ENCODE results near the gene ASCC1. TPM values are rescaled to one million over a fixed set of nuclear protein-coding genes. Genes with fewer than 3 reads are reported as not detected.

Gene ASCC1
- polyA plus RNA-seq, 2 of the 4 experiments (the other 2 are of a cell fraction): 56.5 to 82.3 TPM

- TF ChIP-seq POLR2AphosphoS2 (conservative IDR thresholded peaks at IDR 0.05; ENCODE audit: low read length) (no peak), JUNB (IDR thresholded peaks at IDR 0.05) (no peak), CTCF (IDR thresholded peaks at IDR 0.05) (no peak), POLR2A (IDR thresholded peaks at IDR 0.05; ENCODE audit: low read length) (no peak), PHF8 (IDR thresholded peaks at IDR 0.05; ENCODE audit: borderline replicate concordance, low read depth) (no peak), ZNF302 (CRISPR knock-in tag; IDR thresholded peaks at IDR 0.05) (no peak), KDM1A (IDR thresholded peaks at IDR 0.05; ENCODE audit: low read depth) (no peak)
These were observed 9.4 kb downstream of the ASCC1 start (continued) for GRCh38 chr10:72206511-72207229.

GRCh38 chr10:72204724-72205123 is 11.4 kb downstream of the ASCC1 start:
- DNase-seq (ENCODE audit: low read depth in 1 of 2, low spot score in 1 of 2) (no peak), FAIRE-seq (no peak), ATAC-seq (no peak)
- CTCF ChIA-PET: interaction anchor here (0.7 kb wide), 1 partner anchor 79 kb away, joined by 3 read pairs; no protein-coding TSS in a partner anchor
- no peak overlapping the region for H3K4me3 ChIP-seq
- H3K27ac ChIP-seq: no peak overlapping the region
- POLR2A ChIA-PET: no interaction called here
- 100% methylated on average over 1 of the region's 1 CpG for WGBS (ENCODE audit: missing lambda C conversion rate)
- TF ChIP-seq ZNF302 (CRISPR knock-in tag; IDR thresholded peaks at IDR 0.05) (no peak), HDAC2 (IDR thresholded peaks at IDR 0.05) (no peak), CBX8 (IDR thresholded peaks at IDR 0.05) (no peak), SMC3 (IDR thresholded peaks at IDR 0.05) (no peak), RNF2 (IDR thresholded peaks at IDR 0.05; ENCODE audit: borderline replicate concordance, low read depth) (no peak)
- H3K4me2 ChIP-seq: no peak overlapping the region
- H3K4me1 ChIP-seq: no peaks in the 10 kb centered on the region
- no peaks in the 10 kb centered on the region for H3K9me3 ChIP-seq

GRCh38 chr10:72204296-72204695 is 11.8 kb downstream of the ASCC1 start:
- H3K4me3 ChIP-seq: no peak overlapping the region
- H3K4me1 ChIP-seq: no peaks in the 10 kb centered on the region
- FAIRE-seq (no peak), DNase-seq (ENCODE audit: low read depth in 1 of 2, low spot score in 1 of 2) (no peak), ATAC-seq (no peak)
- H3K27ac ChIP-seq: no peak overlapping the region
- H3K9me3 ChIP-seq: no peaks in the 10 kb centered on the region
- POLR2A ChIA-PET: no interaction called here
- 89% methylated on average over 9 of the region's 9 CpGs for WGBS (ENCODE audit: missing lambda C conversion rate)
- no peak overlapping the region for H3K4me2 ChIP-seq
- CTCF ChIA-PET: interaction anchor here (0.7 to 1.7 kb wide), 3 partner anchors 9 to 308 kb away, joined by 3 to 4 read pairs (median 3); no protein-coding TSS in a partner anchor
- no peak for TF ChIP-seq CBX8 (IDR thresholded peaks at IDR 0.05)
- no peak for TF ChIP-seq E2F6 (IDR thresholded peaks at IDR 0.05; ENCODE audit: borderline replicate concordance, low read depth)
- TF ChIP-seq ATOH8 (CRISPR knock-in tag; IDR thresholded peaks at IDR 0.05; ENCODE audit: low read depth): no peak
- no peak for TF ChIP-seq HEYL (CRISPR knock-in tag; IDR thresholded peaks at IDR 0.05)
- no peak for TF ChIP-seq RFX5 (IDR thresholded peaks at IDR 0.05)
- TF ChIP-seq NPAS2 (CRISPR knock-in tag; IDR thresholded peaks at IDR 0.05; ENCODE audit: borderline replicate concordance): no peak
- no peak for TF ChIP-seq ZNF302 (CRISPR knock-in tag; IDR thresholded peaks at IDR 0.05)
- no peak for TF ChIP-seq TP53 (CRISPR knock-in tag; IDR thresholded peaks at IDR 0.05)
- TF ChIP-seq EHMT2 (IDR thresholded peaks at IDR 0.05; ENCODE audit: low read depth): no peak
- no peak for TF ChIP-seq HOXB13 (CRISPR knock-in tag; IDR thresholded peaks at IDR 0.05; ENCODE audit: low read depth)
- TF ChIP-seq TFCP2L1 (CRISPR knock-in tag; IDR thresholded peaks at IDR 0.05): no peak
- TF ChIP-seq REST (IDR thresholded peaks at IDR 0.05): no peak
- TF ChIP-seq EP300 (IDR thresholded peaks at IDR 0.05): no peak
